PC-3 (cell line): ENCODE data around the gene SLC1A6.

ENCODE experiments used
- EZH2phosphoT487 ChIP-seq: fragments of 300-600 bp; sonication (generic); IDR thresholded peaks from 2 replicates; pipeline ENCODE4 v1.6.1; 2018; ENCODE audit warnings: mild to moderate bottlenecking, antibody characterized with exemption, low read length, borderline replicate concordance
- TF ChIP-seq, protein P1 (sequence below): fragments of 300-600 bp; sonication (generic); conservative IDR thresholded peaks from 2 replicates; pipeline ENCODE4 v1.5.1; 2017; ENCODE audit warnings: antibody characterized with exemption, low read depth, mild to moderate bottlenecking, low read length

DNA sequence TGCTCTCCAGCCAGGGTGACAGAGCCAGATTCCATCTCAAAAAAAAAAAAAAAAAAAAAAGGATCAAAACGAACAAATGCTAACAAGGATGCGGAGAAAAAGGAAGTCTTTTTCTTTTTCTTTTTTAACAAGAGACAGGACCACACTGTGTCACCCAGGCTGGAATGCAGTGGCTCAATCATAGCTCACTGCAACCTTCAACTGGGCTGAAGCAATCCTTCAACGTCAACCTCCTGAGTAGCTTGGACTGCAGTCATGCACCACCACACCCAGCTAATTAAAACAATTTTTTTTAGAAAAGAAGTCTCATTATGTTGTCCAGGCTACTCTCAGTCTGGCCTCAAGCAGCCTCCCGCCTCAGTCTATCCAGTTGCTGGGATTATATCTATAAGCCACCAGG is 73.0 kb downstream of the SLC1A6 start:
- TF ChIP-seq, protein P1, sequence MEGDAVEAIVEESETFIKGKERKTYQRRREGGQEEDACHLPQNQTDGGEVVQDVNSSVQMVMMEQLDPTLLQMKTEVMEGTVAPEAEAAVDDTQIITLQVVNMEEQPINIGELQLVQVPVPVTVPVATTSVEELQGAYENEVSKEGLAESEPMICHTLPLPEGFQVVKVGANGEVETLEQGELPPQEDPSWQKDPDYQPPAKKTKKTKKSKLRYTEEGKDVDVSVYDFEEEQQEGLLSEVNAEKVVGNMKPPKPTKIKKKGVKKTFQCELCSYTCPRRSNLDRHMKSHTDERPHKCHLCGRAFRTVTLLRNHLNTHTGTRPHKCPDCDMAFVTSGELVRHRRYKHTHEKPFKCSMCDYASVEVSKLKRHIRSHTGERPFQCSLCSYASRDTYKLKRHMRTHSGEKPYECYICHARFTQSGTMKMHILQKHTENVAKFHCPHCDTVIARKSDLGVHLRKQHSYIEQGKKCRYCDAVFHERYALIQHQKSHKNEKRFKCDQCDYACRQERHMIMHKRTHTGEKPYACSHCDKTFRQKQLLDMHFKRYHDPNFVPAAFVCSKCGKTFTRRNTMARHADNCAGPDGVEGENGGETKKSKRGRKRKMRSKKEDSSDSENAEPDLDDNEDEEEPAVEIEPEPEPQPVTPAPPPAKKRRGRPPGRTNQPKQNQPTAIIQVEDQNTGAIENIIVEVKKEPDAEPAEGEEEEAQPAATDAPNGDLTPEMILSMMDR, result no peak
- TF ChIP-seq EZH2phosphoT487, result no peak
